Astrocyte (in vitro differentiated cells and primary cell): ENCODE results near the gene PDE6B.

ENCODE experiments used
- EZH2 ChIP-seq: IDR thresholded peaks from 2 replicates; pipeline ENCODE4 v1.6.1; 2012; ENCODE audit warnings: mild to moderate bottlenecking, low read length, inconsistent platforms; ENCODE audit not compliant: insufficient read depth
- TF ChIP-seq, protein P1 (sequence below): IDR thresholded peaks from 2 replicates; pipeline ENCODE4 v1.5.1; 2011; ENCODE audit warnings: low read depth, mild to moderate bottlenecking, inconsistent platforms, low read length, moderate library complexity; ENCODE audit not compliant: insufficient read depth

DNA sequence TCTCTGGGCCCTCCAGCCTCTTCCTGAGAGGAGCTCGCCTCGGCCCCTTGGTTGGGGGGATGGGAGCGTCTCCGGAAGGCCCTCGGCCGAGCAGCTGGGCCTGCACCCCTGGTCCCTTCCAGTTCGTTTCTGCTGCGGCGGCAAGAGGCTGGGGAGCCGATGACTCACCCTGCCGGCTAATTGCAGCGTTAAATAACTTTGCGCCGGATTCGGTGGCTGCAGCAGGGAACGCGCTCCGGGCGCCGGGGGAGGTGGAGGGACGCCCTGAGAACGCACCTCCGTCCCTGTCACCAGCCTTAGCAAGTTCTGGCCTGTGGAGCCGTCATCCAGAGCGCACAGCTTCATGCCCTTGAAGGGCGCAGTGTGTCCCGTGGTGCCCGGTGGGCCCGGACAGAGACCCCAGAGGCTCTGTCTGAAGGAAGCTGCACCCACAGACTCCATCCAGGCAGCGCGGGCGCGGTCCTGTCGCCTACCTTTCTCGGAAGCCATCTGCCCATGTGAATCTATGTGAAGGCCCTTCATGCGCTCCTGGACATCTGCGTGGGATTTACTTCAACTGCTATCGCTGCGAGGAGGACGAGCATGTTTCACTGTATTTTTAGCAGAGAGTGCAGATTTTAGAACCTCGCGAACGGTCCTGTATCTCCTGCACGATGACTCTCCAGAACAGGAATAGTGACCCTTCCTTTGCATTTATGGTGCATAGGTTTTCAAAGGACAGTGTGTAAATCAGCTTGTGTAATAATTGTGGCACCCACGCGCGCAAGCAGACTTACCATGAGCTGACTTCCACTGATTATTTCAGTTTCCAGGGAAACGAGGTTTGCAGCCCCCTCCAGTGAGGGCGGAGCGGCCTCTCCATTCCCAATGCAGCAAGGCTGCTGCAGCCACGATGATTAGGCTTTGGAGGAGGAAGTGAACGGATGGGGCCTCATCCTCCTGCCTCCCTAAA, 47.6 kb upstream of the PDE6B start:
- TF ChIP-seq, protein P1, sequence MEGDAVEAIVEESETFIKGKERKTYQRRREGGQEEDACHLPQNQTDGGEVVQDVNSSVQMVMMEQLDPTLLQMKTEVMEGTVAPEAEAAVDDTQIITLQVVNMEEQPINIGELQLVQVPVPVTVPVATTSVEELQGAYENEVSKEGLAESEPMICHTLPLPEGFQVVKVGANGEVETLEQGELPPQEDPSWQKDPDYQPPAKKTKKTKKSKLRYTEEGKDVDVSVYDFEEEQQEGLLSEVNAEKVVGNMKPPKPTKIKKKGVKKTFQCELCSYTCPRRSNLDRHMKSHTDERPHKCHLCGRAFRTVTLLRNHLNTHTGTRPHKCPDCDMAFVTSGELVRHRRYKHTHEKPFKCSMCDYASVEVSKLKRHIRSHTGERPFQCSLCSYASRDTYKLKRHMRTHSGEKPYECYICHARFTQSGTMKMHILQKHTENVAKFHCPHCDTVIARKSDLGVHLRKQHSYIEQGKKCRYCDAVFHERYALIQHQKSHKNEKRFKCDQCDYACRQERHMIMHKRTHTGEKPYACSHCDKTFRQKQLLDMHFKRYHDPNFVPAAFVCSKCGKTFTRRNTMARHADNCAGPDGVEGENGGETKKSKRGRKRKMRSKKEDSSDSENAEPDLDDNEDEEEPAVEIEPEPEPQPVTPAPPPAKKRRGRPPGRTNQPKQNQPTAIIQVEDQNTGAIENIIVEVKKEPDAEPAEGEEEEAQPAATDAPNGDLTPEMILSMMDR: no peak
- peak; percentile 70 for TF ChIP-seq EZH2
